ENCODE measurements around the gene PXYLP1. TPM values are rescaled to one million over a fixed set of nuclear protein-coding genes. Genes with fewer than 3 reads are reported as not detected.
"Not testable (repeated sequence)": the region's sequence is repeated elsewhere in the genome, so short reads cannot be mapped to it uniquely, and the experiment has no call there.

The PXYLP1 gene
- total RNA-seq, 1 donor from 2014 or later: 26.1 TPM

GRCh38 chr3:141308588-141309218, 77.1 kb downstream of the PXYLP1 start:
- H3K27me3 Mint-ChIP-seq: no peaks in the 10 kb centered on the region
- DNase-seq (ENCODE audit: extremely low spot score, unreplicated experiment): no peak
- H3K4me3 Mint-ChIP-seq: no peak overlapping the region
- H3K27ac Mint-ChIP-seq: no peak overlapping the region
- peaks cover 19% of the 10 kb centered on the region for H3K4me1 Mint-ChIP-seq (ENCODE audit: unreplicated experiment)
- peak; percentile 68 for TF ChIP-seq CTCF (conservative IDR thresholded peaks at IDR 0.05)
- H3K36me3 Mint-ChIP-seq: no peaks in the 10 kb centered on the region
- H3K9me3 Mint-ChIP-seq: peaks cover 4% of the 10 kb centered on the region

- H3K36me3 Mint-ChIP-seq: no peaks in the 10 kb centered on the region
- peak overlapping the region; percentile 99 for H3K4me3 Mint-ChIP-seq
- H3K4me1 Mint-ChIP-seq (ENCODE audit: unreplicated experiment): peaks cover 19% of the 10 kb centered on the region
- no peak for DNase-seq (ENCODE audit: extremely low spot score, unreplicated experiment)
- peaks cover 4% of the 10 kb centered on the region for H3K9me3 Mint-ChIP-seq
- no peaks in the 10 kb centered on the region for H3K27me3 Mint-ChIP-seq
- TF ChIP-seq CTCF (conservative IDR thresholded peaks at IDR 0.05): no peak
- H3K27ac Mint-ChIP-seq: peak overlapping the region; percentile 96
These were observed 79.5 kb downstream of the PXYLP1 start for GRCh38 chr3:141311170-141311495.

- Mint-ChIP-seq H3K4me1 (ENCODE audit: unreplicated experiment) (peaks cover 19% of the 10 kb centered on the region), H3K27ac (peak overlapping the region; percentile 96), H3K4me3 (peak overlapping the region; percentile 99), H3K27me3 (no peaks in the 10 kb centered on the region), H3K9me3 (peaks cover 4% of the 10 kb centered on the region), H3K36me3 (no peaks in the 10 kb centered on the region)
- DNase-seq (ENCODE audit: extremely low spot score, unreplicated experiment): peak; percentile 98
- peak; percentile 87 for TF ChIP-seq CTCF (conservative IDR thresholded peaks at IDR 0.05)
These were observed 80.1 kb downstream of the PXYLP1 start for GRCh38 chr3:141311496-141312353.

GRCh38 chr3:141312354-141313092, 80.9 kb downstream of the PXYLP1 start:
- H3K4me1 Mint-ChIP-seq (ENCODE audit: unreplicated experiment): peaks cover 19% of the 10 kb centered on the region
- no peak for TF ChIP-seq CTCF (conservative IDR thresholded peaks at IDR 0.05)
- no peaks in the 10 kb centered on the region for H3K36me3 Mint-ChIP-seq
- DNase-seq (ENCODE audit: extremely low spot score, unreplicated experiment): no peak
- H3K9me3 Mint-ChIP-seq: peaks cover 4% of the 10 kb centered on the region
- peak overlapping the region; percentile 96 for H3K27ac Mint-ChIP-seq
- H3K4me3 Mint-ChIP-seq: peak overlapping the region; percentile 99
- no peaks in the 10 kb centered on the region for H3K27me3 Mint-ChIP-seq

- peak overlapping the region; percentile 61 for H3K4me3 Mint-ChIP-seq
- no peak for DNase-seq (ENCODE audit: extremely low spot score, unreplicated experiment)
These were observed 81.6 kb downstream of the PXYLP1 start for GRCh38 chr3:141313093-141313683.

GRCh38 chr3:141314415-141314814, 82.8 kb downstream of the PXYLP1 start:
- H3K9me3 Mint-ChIP-seq; H3K27ac Mint-ChIP-seq; DNase-seq (ENCODE audit: extremely low spot score, unreplicated experiment); H3K36me3 Mint-ChIP-seq; H3K27me3 Mint-ChIP-seq; H3K4me3 Mint-ChIP-seq: not testable (repeated sequence)
- peaks cover 19% of the 10 kb centered on the region for H3K4me1 Mint-ChIP-seq (ENCODE audit: unreplicated experiment)

More at GRCh38 chr3:141313093-141313683, 81.6 kb downstream of the PXYLP1 start:
- Mint-ChIP-seq H3K36me3 (no peaks in the 10 kb centered on the region), H3K4me1 (ENCODE audit: unreplicated experiment) (peaks cover 19% of the 10 kb centered on the region), H3K9me3 (peaks cover 4% of the 10 kb centered on the region), H3K27me3 (no peaks in the 10 kb centered on the region), H3K27ac (no peak overlapping the region)
- TF ChIP-seq CTCF (conservative IDR thresholded peaks at IDR 0.05): no peak

All from type B pancreatic cell (in vitro differentiated cells).